ENCODE results near the gene XPC.
"Not testable (repeated sequence)": the region's sequence is repeated elsewhere in the genome, so short reads cannot be mapped to it uniquely, and the experiment has no call there.

XPC gene

GRCh38 chr3:14133188-14133800, 45.1 kb downstream of the XPC start:
- DNase-seq (ENCODE audit: low read depth, low spot score): no peak

GRCh38 chr3:14132689-14133088, 45.7 kb downstream of the XPC start:
- DNase-seq (ENCODE audit: low read depth, low spot score): no peak

GRCh38 chr3:14132120-14132519, 46.3 kb downstream of the XPC start:
- DNase-seq (ENCODE audit: low read depth, low spot score): no peak

- DNase-seq (ENCODE audit: low read depth, low spot score): no peak
Measured at GRCh38 chr3:14131134-14131533, 47.3 kb downstream of the XPC start.

- DNase-seq (ENCODE audit: low read depth, low spot score): no peak
Measured at GRCh38 chr3:14130707-14131106, 47.7 kb downstream of the XPC start.

DNA sequence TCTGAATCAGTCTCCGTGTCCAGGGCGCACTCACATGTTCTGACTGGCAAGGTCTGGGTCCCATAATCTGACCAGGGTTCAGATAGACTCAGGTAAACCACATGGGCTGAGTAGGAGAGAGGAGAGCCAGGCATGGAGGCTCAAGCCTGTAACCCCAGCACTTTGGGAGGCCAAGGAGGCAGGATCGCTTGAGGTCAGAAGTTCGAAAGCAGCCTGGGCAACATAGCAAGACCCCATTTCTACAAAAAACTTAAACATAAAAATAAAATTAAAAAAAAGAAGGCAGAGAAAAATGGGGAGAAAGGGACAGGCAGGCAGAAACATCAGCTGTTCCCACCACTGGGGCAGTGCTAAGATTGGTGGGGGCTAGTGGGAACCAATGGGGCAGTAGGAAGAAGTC, 48.2 kb downstream of the XPC start:
- no peak for DNase-seq (ENCODE audit: low read depth, low spot score)

- no peak for DNase-seq (ENCODE audit: low read depth, low spot score)
Measured at GRCh38 chr3:14129296-14129695, 49.1 kb downstream of the XPC start.

DNA sequence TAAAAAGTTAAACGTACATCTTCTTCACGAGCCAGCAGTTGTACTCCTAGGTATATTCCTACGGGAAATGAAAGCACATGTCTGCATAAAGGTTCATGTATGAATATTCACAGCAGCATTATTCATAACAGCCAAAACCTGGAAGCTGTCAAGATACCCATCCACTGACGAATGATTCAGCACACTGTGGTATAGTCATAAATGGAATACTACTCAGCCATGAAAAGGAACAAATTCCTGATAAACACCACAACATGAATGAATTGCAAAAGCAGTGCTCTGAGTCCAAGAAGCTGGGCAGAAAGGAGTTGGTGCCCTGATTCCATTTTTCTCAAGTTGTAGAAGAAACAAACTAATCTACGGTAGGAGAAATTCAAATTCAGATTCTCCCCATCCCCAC, 49.7 kb downstream of the XPC start:
- DNase-seq (ENCODE audit: low read depth, low spot score): no peak

GRCh38 chr3:14127516-14128161, 50.8 kb downstream of the XPC start:
- no peak for DNase-seq (ENCODE audit: low read depth, low spot score)

- DNase-seq (ENCODE audit: low read depth, low spot score): no peak
Measured at GRCh38 chr3:14126887-14127505, 51.4 kb downstream of the XPC start.

- DNase-seq (ENCODE audit: low read depth, low spot score): no peak
Measured at GRCh38 chr3:14126017-14126886, 52.1 kb downstream of the XPC start.

DNA sequence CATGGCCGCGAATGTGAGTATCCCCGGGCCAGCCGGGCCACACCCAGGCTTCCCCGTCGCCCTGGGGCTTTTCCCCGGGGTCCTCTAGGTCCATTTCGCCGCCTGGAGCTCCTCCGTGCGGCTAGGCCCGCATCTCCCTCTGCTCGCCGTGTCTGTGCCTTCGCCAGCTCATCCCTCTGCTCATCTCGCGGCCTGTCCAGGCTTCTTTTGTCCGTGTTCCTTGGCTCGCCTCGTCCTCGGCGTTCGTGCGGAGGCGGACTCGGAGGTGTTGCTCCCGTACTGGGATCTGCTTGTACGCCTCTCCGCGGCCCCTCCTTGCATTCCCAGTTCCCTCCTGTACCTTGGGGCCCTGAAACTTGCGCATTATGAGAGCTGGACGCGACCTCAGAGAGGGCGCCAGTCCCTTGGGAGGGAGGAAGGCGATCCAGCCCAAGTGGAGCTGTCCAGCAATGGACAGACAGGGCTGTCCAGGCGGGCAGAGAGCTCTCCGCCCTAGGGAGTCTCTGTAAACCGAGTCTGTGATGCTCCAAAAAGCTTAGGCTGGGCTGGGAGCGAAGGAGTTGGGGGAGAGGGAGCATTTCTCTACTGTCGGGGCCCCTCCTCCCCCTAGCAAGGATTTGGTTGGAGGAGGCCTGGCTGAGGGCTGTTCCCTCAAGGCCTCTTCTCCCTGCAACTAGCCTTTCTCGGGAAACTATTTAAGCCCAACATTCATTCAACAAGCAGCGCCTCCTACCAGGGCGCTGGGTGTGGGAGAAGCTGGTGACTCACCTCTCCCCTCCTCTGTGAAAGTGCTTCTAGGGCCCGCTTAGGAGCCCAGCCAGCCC, 53.0 kb downstream of the XPC start:
- no peak for DNase-seq (ENCODE audit: low read depth, low spot score)

- DNase-seq (ENCODE audit: low read depth, low spot score): peak; percentile 92
Measured at GRCh38 chr3:14124615-14125192, 53.7 kb downstream of the XPC start, which contains the start of the genes CHCHD4 and TMEM43. TSS of gene CHCHD4 (minus strand) at chr3:14124870. CDS start at chr3:14124676, 194 bp downstream. TSS of gene TMEM43 (plus strand) at chr3:14125052. CDS start at chr3:14125194, 142 bp downstream.

GRCh38 chr3:14124223-14124614, 54.2 kb downstream of the XPC start:
- DNase-seq (ENCODE audit: low read depth, low spot score): peak; percentile 45

GRCh38 chr3:14123308-14124222, 54.8 kb downstream of the XPC start:
- DNase-seq (ENCODE audit: low read depth, low spot score): no peak

GRCh38 chr3:14122301-14122700, 56.1 kb downstream of the XPC start:
- DNase-seq (ENCODE audit: low read depth, low spot score): no peak

- DNase-seq (ENCODE audit: low read depth, low spot score): no peak
Measured at GRCh38 chr3:14121859-14122258, 56.5 kb downstream of the XPC start.

- not testable (repeated sequence) for DNase-seq (ENCODE audit: low read depth, low spot score)
Measured at GRCh38 chr3:14120921-14121448, 57.4 kb downstream of the XPC start.

DNA sequence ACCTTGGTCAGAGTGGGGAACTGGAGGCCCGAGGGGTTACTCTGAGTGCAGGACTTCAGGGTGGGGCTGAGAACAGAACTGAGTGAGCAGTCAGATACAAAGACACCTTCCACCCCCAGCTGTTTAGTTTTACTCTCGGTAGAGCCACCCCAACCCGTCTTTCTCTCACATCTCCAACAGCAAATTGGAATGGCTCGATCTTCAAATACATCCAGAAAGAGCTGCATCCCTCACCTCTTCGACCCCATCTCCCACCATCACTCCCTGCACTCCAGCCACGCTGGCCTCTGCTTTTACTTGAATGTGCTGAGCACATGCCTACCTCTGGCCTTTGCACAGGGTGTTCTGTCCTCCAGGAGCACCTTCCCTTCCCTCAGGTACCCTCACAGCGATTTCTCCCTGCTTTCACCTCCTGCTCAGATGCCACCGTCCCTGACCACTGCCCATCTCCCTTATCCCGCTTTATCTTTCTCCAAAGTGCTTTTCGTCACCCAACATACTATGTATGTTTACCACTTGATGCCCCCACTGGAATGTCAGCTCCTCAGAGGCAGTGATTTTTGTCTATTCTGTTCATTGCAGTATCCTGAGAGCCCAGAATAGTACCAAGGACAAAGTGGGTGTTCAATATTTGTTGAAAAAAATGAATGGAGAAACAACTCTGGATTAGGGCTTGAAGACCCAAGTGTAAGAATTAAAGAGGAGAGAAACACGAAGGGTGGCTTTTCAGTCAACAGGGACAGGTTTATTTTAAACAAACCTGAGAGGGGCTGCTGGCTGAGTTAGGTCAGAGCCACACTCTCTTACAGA, 58.1 kb downstream of the XPC start:
- no peak for DNase-seq (ENCODE audit: low read depth, low spot score)

All from activated naive CD8-positive, alpha-beta T cell treated with anti-CD3 and anti-CD28 coated beads, Interleukin-2, amount 50 U/mL, for 16 hours (primary cell).